Forelimb muscle (tissue), 1 donor: Measurements from ENCODE around the gene NEK7. TPM values are rescaled to one million over a fixed set of nuclear protein-coding genes. Genes with fewer than 3 reads are reported as not detected.
"Not testable (repeated sequence)": the region's sequence is repeated elsewhere in the genome, so short reads cannot be mapped to it uniquely, and the experiment has no call there.

ENCODE experiments used
- DNase-seq: peaks from one replicate; pipeline ENCODE4 v3.0.0-alpha.2; 2013; ENCODE audit warnings: low read depth
- polyA plus RNA-seq: library from polyadenylated mRNA; unstranded; fragments of 120-200 nt; gene quantifications from one replicate; pipeline ENCODE4 v1.2.1, GENCODE V29; 2013; ENCODE audit not compliant: insufficient read length

The NEK7 gene
- polyA plus RNA-seq: 34.7 TPM

- DNase-seq: peak; percentile 51
Measured at GRCh38 chr1:198156745-198157240, at the start of gene NEK7. TSS of gene NEK7 (plus strand) at chr1:198156998. CDS start at chr1:198232581, 75,583 bp downstream.

GRCh38 chr1:198107091-198107501, 49.7 kb upstream of the NEK7 start:
- DNase-seq: no peak

- no peak for DNase-seq
Measured at GRCh38 chr1:198108636-198109370, 48.0 kb upstream of the NEK7 start.

GRCh38 chr1:198109371-198109715, 47.5 kb upstream of the NEK7 start:
- DNase-seq: no peak

GRCh38 chr1:198113342-198113750, 43.5 kb upstream of the NEK7 start:
- DNase-seq: no peak

- DNase-seq: no peak
Measured at GRCh38 chr1:198116069-198116468, 40.7 kb upstream of the NEK7 start.

- DNase-seq: no peak
Measured at GRCh38 chr1:198116469-198116868, 40.3 kb upstream of the NEK7 start.

- no peak for DNase-seq
Measured at GRCh38 chr1:198117267-198117666, 39.5 kb upstream of the NEK7 start.

GRCh38 chr1:198118134-198118533, 38.7 kb upstream of the NEK7 start:
- DNase-seq: peak; percentile 90

- DNase-seq: no peak
Measured at GRCh38 chr1:198119906-198120305, 36.9 kb upstream of the NEK7 start.

GRCh38 chr1:198121056-198121826, 35.6 kb upstream of the NEK7 start:
- DNase-seq: no peak

- DNase-seq: no peak
Measured at GRCh38 chr1:198122693-198123092, 34.1 kb upstream of the NEK7 start.

- no peak for DNase-seq
Measured at GRCh38 chr1:198123133-198123532, 33.7 kb upstream of the NEK7 start.

GRCh38 chr1:198124673-198125072, 32.1 kb upstream of the NEK7 start:
- no peak for DNase-seq

- DNase-seq: no peak
Measured at GRCh38 chr1:198125995-198126735, 30.6 kb upstream of the NEK7 start.

- DNase-seq: no peak
Measured at GRCh38 chr1:198128533-198128932, 28.3 kb upstream of the NEK7 start.

- not testable (repeated sequence) for DNase-seq
Measured at GRCh38 chr1:198130053-198130452, 26.7 kb upstream of the NEK7 start.

- no peak for DNase-seq
Measured at GRCh38 chr1:198132060-198132781, 24.6 kb upstream of the NEK7 start.

GRCh38 chr1:198134252-198134651, 22.5 kb upstream of the NEK7 start:
- DNase-seq: no peak

GRCh38 chr1:198135366-198135765, 21.4 kb upstream of the NEK7 start:
- no peak for DNase-seq

- no peak for DNase-seq
Measured at GRCh38 chr1:198141668-198142351, 15.0 kb upstream of the NEK7 start.
